IMR-90 (cell line): ENCODE results near the gene CDCA7. TPM values are rescaled to one million over a fixed set of nuclear protein-coding genes. Genes with fewer than 3 reads are reported as not detected.

Experiments
- ATAC-seq: fragments of 200-7000 bp; cut with Tn5 transposase; 2 replicates; pipeline ENCODE4 v1.9.1; 2020; ENCODE audit warnings: low read depth, mild to moderate bottlenecking, moderate library complexity
- BruUV-seq: library from RNA; stranded (reverse); fragments of 400-500 nt; replicated peaks from 2 replicates; lab custom pipeline; 2021; lab: Mats Ljungman, UMichigan
- CTCF ChIA-PET: fragments of 300-600 bp; formaldehyde crosslinking; extraction: SDS; loops from one replicate; lab custom pipeline; 2021; ENCODE audit warnings: antibody characterized with exemption; lab: Yijun Ruan, JAX
- POLR2A ChIA-PET: fragments of 300-600 bp; sonication (Branson Sonifier 250); formaldehyde crosslinking; loops from one replicate; lab custom pipeline; 2022; ENCODE audit warnings: antibody characterized with exemption; ENCODE audit not compliant: unreplicated experiment; lab: Charles Lee
- DNase-seq: peaks from one replicate; pipeline ENCODE4 v3.0.0; 2013
- H2AFZ ChIP-seq: replicated peaks from 2 replicates; pipeline ENCODE3; 2013; ENCODE audit warnings: low read length, mild to moderate bottlenecking; ENCODE audit not compliant: poor library complexity
- H2AK5ac ChIP-seq: 2 replicates; pipeline ENCODE4 v1.6.1; 2013; ENCODE audit warnings: low read depth, low read length, inconsistent platforms
- H2AK9ac ChIP-seq: replicated peaks from 2 replicates; pipeline ENCODE3; 2013; ENCODE audit warnings: mild to moderate bottlenecking, low read depth, low read length, moderate library complexity; ENCODE audit not compliant: poor library complexity
- H2BK120ac ChIP-seq: 2 replicates; pipeline ENCODE4 v1.6.1; 2013; ENCODE audit warnings: low read depth, low read length, inconsistent platforms
- H2BK15ac ChIP-seq: 3 replicates; pipeline ENCODE4 v1.6.1; 2013; ENCODE audit warnings: low read depth, low read length, inconsistent platforms
- H2BK20ac ChIP-seq: 2 replicates; pipeline ENCODE4 v1.6.1; 2013; ENCODE audit warnings: low read depth, mild to moderate bottlenecking, inconsistent platforms, low read length, moderate library complexity
- H2BK5ac ChIP-seq: 2 replicates; pipeline ENCODE4 v1.6.1; 2013; ENCODE audit warnings: mild to moderate bottlenecking, low read depth, low read length, inconsistent platforms; ENCODE audit not compliant: poor library complexity, severe bottlenecking
- H3K14ac ChIP-seq: replicated peaks from 2 replicates; pipeline ENCODE4 v1.6.1; 2013; ENCODE audit warnings: low read depth, low read length, inconsistent platforms
- H3K18ac ChIP-seq: 2 replicates; pipeline ENCODE4 v1.6.1; 2013; ENCODE audit warnings: low read depth, low read length, control low read depth
- H3K23ac ChIP-seq: 2 replicates; pipeline ENCODE4 v1.6.1; 2013; ENCODE audit warnings: low read depth, low read length, inconsistent platforms
- H3K27ac ChIP-seq: 2 replicates; pipeline ENCODE4 v1.5.1; 2013; ENCODE audit warnings: mild to moderate bottlenecking, control low read depth, low read length; ENCODE audit not compliant: insufficient read depth
- H3K27me3 ChIP-seq: 2 replicates; pipeline ENCODE4 v1.6.1; 2013; ENCODE audit warnings: low read length; ENCODE audit not compliant: control insufficient read depth, insufficient read depth
- H3K36me3 ChIP-seq: 2 replicates; pipeline ENCODE4 v1.6.1; 2013; ENCODE audit warnings: low read length, mixed read lengths; ENCODE audit not compliant: control insufficient read depth, insufficient read depth
- H3K4ac ChIP-seq: 2 replicates; pipeline ENCODE4 v1.6.1; 2013; ENCODE audit warnings: low read depth, low read length, inconsistent platforms
- H3K4me1 ChIP-seq: 2 replicates; pipeline ENCODE4 v1.6.1; 2013; ENCODE audit warnings: low read length, mixed read lengths; ENCODE audit not compliant: control insufficient read depth, insufficient read depth
- H3K4me2 ChIP-seq: 2 replicates; pipeline ENCODE4 v1.6.1; 2013; ENCODE audit warnings: low read depth, mild to moderate bottlenecking, control low read depth, low read length, moderate library complexity
- H3K4me3 ChIP-seq: 2 replicates; pipeline ENCODE4 v1.5.1; 2013; ENCODE audit warnings: low read depth, mild to moderate bottlenecking, control low read depth, low read length, moderate library complexity; ENCODE audit not compliant: insufficient read depth
- H3K56ac ChIP-seq: 2 replicates; pipeline ENCODE4 v1.6.1; 2013; ENCODE audit warnings: low read length, inconsistent platforms; ENCODE audit not compliant: insufficient read depth; ENCODE audit errors: extremely low read depth
- H3K79me1 ChIP-seq, 2 experiments: 2 replicates each; pipeline ENCODE4 v1.6.1; 2013; ENCODE audit warnings: low read length in 2 of 2, inconsistent platforms in 1 of 2, low read depth in 1 of 2
- H3K9ac ChIP-seq: 2 replicates; pipeline ENCODE4 v1.6.1; 2013; ENCODE audit warnings: low read depth, low read length, control low read depth
- H3K9me1 ChIP-seq: 2 replicates; pipeline ENCODE4 v1.6.1; 2013; ENCODE audit warnings: low read length, inconsistent platforms; ENCODE audit not compliant: insufficient read depth
- H3K9me3 ChIP-seq: 2 replicates; pipeline ENCODE4 v1.6.1; 2013; ENCODE audit warnings: low read length; ENCODE audit not compliant: control insufficient read depth, insufficient read depth
- H4K20me1 ChIP-seq: 2 replicates; pipeline ENCODE4 v1.6.1; 2013; ENCODE audit warnings: low read length, inconsistent platforms; ENCODE audit not compliant: insufficient read depth
- H4K5ac ChIP-seq: 2 replicates; pipeline ENCODE4 v1.6.1; 2013; ENCODE audit warnings: mild to moderate bottlenecking, low read depth, low read length, control low read depth
- H4K8ac ChIP-seq, 2 experiments: 2 replicates each; pipeline ENCODE4 v1.6.1; 2013; ENCODE audit warnings: low read depth in 2 of 2, low read length in 2 of 2, control low read depth in 1 of 2, inconsistent platforms in 1 of 2
- H4K91ac ChIP-seq: 2 replicates; pipeline ENCODE4 v1.6.1; 2013; ENCODE audit warnings: low read depth, low read length, inconsistent platforms; ENCODE audit not compliant: insufficient read depth
- BHLHE40 ChIP-seq: fragments of 150-350 bp; IDR thresholded peaks from 2 replicates; pipeline ENCODE4 v1.6.1; 2016; ENCODE audit warnings: mild to moderate bottlenecking, low read depth, low read length
- CHD1 ChIP-seq: IDR thresholded peaks from 2 replicates; pipeline ENCODE4 v1.6.1; 2012; ENCODE audit warnings: low read depth, low read length, improper control_type of control experiment
- CTCF ChIP-seq: conservative IDR thresholded peaks from 2 replicates; pipeline ENCODE4 v1.5.1; 2012; ENCODE audit warnings: mild to moderate bottlenecking, low read depth, low read length, improper control_type of control experiment
- FOS ChIP-seq: fragments of 150-350 bp; IDR thresholded peaks from 2 replicates; pipeline ENCODE4 v1.6.1; 2016; ENCODE audit warnings: low read depth, low read length
- MAFK ChIP-seq: IDR thresholded peaks from 2 replicates; pipeline ENCODE4 v1.6.1; 2012; ENCODE audit warnings: low read depth, low read length, improper control_type of control experiment
- MAZ ChIP-seq: IDR thresholded peaks from 2 replicates; pipeline ENCODE4 v1.6.1; 2012; ENCODE audit warnings: low read depth, mild to moderate bottlenecking, low read length, improper control_type of control experiment, moderate library complexity, borderline replicate concordance
- MXI1 ChIP-seq: IDR thresholded peaks from 2 replicates; pipeline ENCODE4 v1.6.1; 2012; ENCODE audit warnings: low read depth, mild to moderate bottlenecking, low read length, moderate library complexity, borderline replicate concordance
- NFE2L2 ChIP-seq: fragments of 150-350 bp; IDR thresholded peaks from 2 replicates; pipeline ENCODE4 v1.6.1; 2016; ENCODE audit warnings: low read depth, mild to moderate bottlenecking, low read length
- POLR2A ChIP-seq: IDR thresholded peaks from 2 replicates; pipeline ENCODE4 v1.6.1; 2012; ENCODE audit warnings: mild to moderate bottlenecking, low read depth, low read length
- RAD21 ChIP-seq: IDR thresholded peaks from 2 replicates; pipeline ENCODE4 v1.6.1; 2012; ENCODE audit warnings: low read length, improper control_type of control experiment
- RCOR1 ChIP-seq: IDR thresholded peaks from 2 replicates; pipeline ENCODE4 v1.6.1; 2012; ENCODE audit warnings: mild to moderate bottlenecking, low read length, improper control_type of control experiment; ENCODE audit not compliant: insufficient replicate concordance
- RFX5 ChIP-seq: IDR thresholded peaks from 2 replicates; pipeline ENCODE4 v1.8.0; 2012; ENCODE audit warnings: low read depth, mild to moderate bottlenecking, low read length, moderate library complexity
- SMC3 ChIP-seq: fragments of 150-350 bp; IDR thresholded peaks from 2 replicates; pipeline ENCODE4 v1.6.1; 2016; ENCODE audit warnings: low read depth, mild to moderate bottlenecking, antibody characterized with exemption, low read length, moderate library complexity
- USF2 ChIP-seq: fragments of 150-350 bp; IDR thresholded peaks from 2 replicates; pipeline ENCODE4 v1.6.1; 2017; ENCODE audit warnings: mild to moderate bottlenecking, antibody characterized with exemption, low read length, low read depth
- WGBS, 2 experiments: methylation state at CpG; one replicate each; pipeline versions ENCODE4 v1.1.5 to v1.1.7; 2013; ENCODE audit warnings: missing lambda C conversion rate in 2 of 2; ENCODE audit not compliant: insufficient read length in 1 of 2; ENCODE audit errors: extremely low coverage in 2 of 2; 5-methylcytosine and 5-hydroxymethylcytosine counted together
- dilution Hi-C: fragments of 300-500 bp; cut with HindIII; formaldehyde crosslinking; loops from one replicate; pipeline ENCODE4 v1.14.3; 2018; ENCODE audit warnings: low sequenced_read_pairs; ENCODE audit not compliant: unreplicated experiment
- in situ Hi-C: fragments of 300-500 bp; cut with MboI; formaldehyde crosslinking; loops from 3 replicates; pipeline ENCODE4 v1.14.3; 2019; ENCODE audit warnings: low sequenced_read_pairs, inconsistent platforms, mixed read lengths
- intact Hi-C: fragments of 100-400 bp; cut with micrococcal nuclease; formaldehyde crosslinking; loops from 2 replicates; pipeline ENCODE4 v1.10.0; 2022
- polyA plus RNA-seq, 3 experiments: library from polyadenylated mRNA; depleted of rRNA; stranded (reverse); fragments of >200 nt; gene quantifications; 2 replicates each; pipeline ENCODE4 v1.2.3, GENCODE V29; 2012; ENCODE audit warnings: low replicate concordance in 1 of 3
- total RNA-seq: library from RNA; depleted of rRNA; stranded (reverse); fragments of >200 nt; gene quantifications from 2 replicates; pipeline ENCODE4 v1.2.3, GENCODE V29; 2012

Gene CDCA7
- total and polyA plus RNA-seq, 2 of the 4 experiments (the other 2 are of a cell fraction), result 12.0 to 18.7 TPM

- Histone ChIP-seq H3K4ac (no peak overlapping the region), H2AK9ac (no peak overlapping the region), H2BK20ac (no peak overlapping the region), H3K9me3 (no peaks in the 10 kb centered on the region), H3K14ac (no peak overlapping the region), H3K27me3 (peaks cover 51% of the 10 kb centered on the region), H3K18ac (no peak overlapping the region), H3K36me3 (no peaks in the 10 kb centered on the region), H2BK15ac (no peak overlapping the region), H3K4me3 (no peak overlapping the region), H4K91ac (no peak overlapping the region), H3K56ac (no peak overlapping the region), H3K27ac (no peak overlapping the region), H4K20me1 (no peaks in the 10 kb centered on the region), H3K23ac (no peak overlapping the region), H2BK120ac (no peak overlapping the region), H3K4me1 (no peaks in the 10 kb centered on the region), H3K9me1 (no peaks in the 10 kb centered on the region), H4K8ac (no peak overlapping the region), H2AK5ac (no peak overlapping the region), H3K9ac (no peak overlapping the region), H2AFZ (no peak overlapping the region), H3K79me1 (no peaks in the 10 kb centered on the region), H4K5ac (no peak overlapping the region), H3K4me2 (no peak overlapping the region), H2BK5ac (no peak overlapping the region)
- in situ Hi-C loops (loop anchor here (5.0 to 25.0 kb wide), 3 partner anchors 354 to 942 kb away; no protein-coding TSS in a partner anchor), intact Hi-C loops (loop anchor here (5.0 to 10.0 kb wide), 3 partner anchors 373 to 1124 kb away; no protein-coding TSS in a partner anchor), dilution Hi-C loops (no loop called here)
- ChIA-PET CTCF (interaction anchor here (0.7 to 2.8 kb wide), 5 partner anchors 10 to 940 kb away, joined by 3 to 11 read pairs (median 3); no protein-coding TSS in a partner anchor), POLR2A (no interaction called here)
- 29% methylated on average over 1 of the region's 4 CpGs; no CpG with 5 or more reads in 1 of the 2 experiments for WGBS, 2 experiments
- ATAC-seq (no peak), DNase-seq (no peak)
- TF ChIP-seq CTCF, result no peak; the same call in 1 of the 2 replicates
- TF ChIP-seq NFE2L2, result no peak
- no peak for TF ChIP-seq POLR2A
- TF ChIP-seq USF2, result no peak
- TF ChIP-seq BHLHE40, result no peak
- TF ChIP-seq CHD1, result no peak
- TF ChIP-seq MAZ, result no peak
- TF ChIP-seq RCOR1, result no peak
- no peak for TF ChIP-seq MAFK
- TF ChIP-seq FOS, result no peak
- TF ChIP-seq SMC3, result no peak
- TF ChIP-seq MXI1, result no peak
- TF ChIP-seq RFX5, result no peak
- no peak for TF ChIP-seq RAD21
- no TSS peak for BruUV-seq
Observed at GRCh38 chr2:173400760-173401159, 46.1 kb downstream of the CDCA7 start.
